Stromal cell of bone marrow (primary cell): ENCODE measurements around the gene ADGRA1.
"Not testable (repeated sequence)": the region's sequence is repeated elsewhere in the genome, so short reads cannot be mapped to it uniquely, and the experiment has no call there.

Experiments
- DNase-seq: peaks from one replicate; pipeline ENCODE4 v3.0.0-alpha.2; 2012; ENCODE audit warnings: low read depth

The ADGRA1 gene

GRCh38 chr10:133096616-133097269 is 9.0 kb downstream of the ADGRA1 start:
- no peak for DNase-seq

GRCh38 chr10:133097418-133097817 is 9.7 kb downstream of the ADGRA1 start:
- no peak for DNase-seq

- no peak for DNase-seq
Observed at GRCh38 chr10:133097961-133098360, 10.2 kb downstream of the ADGRA1 start.

- DNase-seq = no peak
Observed at GRCh38 chr10:133098426-133099124, 10.9 kb downstream of the ADGRA1 start.

- no peak for DNase-seq
Observed at GRCh38 chr10:133099571-133099970, 11.8 kb downstream of the ADGRA1 start.

GRCh38 chr10:133100186-133100585 is 12.5 kb downstream of the ADGRA1 start:
- no peak for DNase-seq

- no peak for DNase-seq
Observed at GRCh38 chr10:133100706-133101415, 13.1 kb downstream of the ADGRA1 start.

GRCh38 chr10:133101416-133101810 is 13.7 kb downstream of the ADGRA1 start:
- no peak for DNase-seq

GRCh38 chr10:133102415-133103095 is 14.8 kb downstream of the ADGRA1 start:
- no peak for DNase-seq

GRCh38 chr10:133103311-133103910 is 15.7 kb downstream of the ADGRA1 start:
- no peak for DNase-seq

GRCh38 chr10:133104068-133104962 is 16.6 kb downstream of the ADGRA1 start:
- no peak for DNase-seq

- DNase-seq = no peak
Observed at GRCh38 chr10:133104963-133105640, 17.4 kb downstream of the ADGRA1 start.

- DNase-seq = no peak
Observed at GRCh38 chr10:133105686-133106390, 18.1 kb downstream of the ADGRA1 start.

- DNase-seq = no peak
Observed at GRCh38 chr10:133106516-133106915, 18.8 kb downstream of the ADGRA1 start.

- DNase-seq = no peak
Observed at GRCh38 chr10:133107442-133107841, 19.7 kb downstream of the ADGRA1 start.

GRCh38 chr10:133109711-133110110 is 22.0 kb downstream of the ADGRA1 start:
- DNase-seq = no peak

- DNase-seq = no peak
Observed at GRCh38 chr10:133110133-133110532, 22.4 kb downstream of the ADGRA1 start.

- no peak for DNase-seq
Observed at GRCh38 chr10:133110609-133111275, 23.0 kb downstream of the ADGRA1 start.

- DNase-seq = not testable (repeated sequence)
Observed at GRCh38 chr10:133111640-133112039, 23.9 kb downstream of the ADGRA1 start.
